ENCODE data around the gene FAT2. TPM values are rescaled to one million over a fixed set of nuclear protein-coding genes. Genes with fewer than 3 reads are reported as not detected.

Gene FAT2
- total and polyA plus RNA-seq, 2 donors (not counting 1 experiment from before 2014, with no cell fraction given): not detected

DNA sequence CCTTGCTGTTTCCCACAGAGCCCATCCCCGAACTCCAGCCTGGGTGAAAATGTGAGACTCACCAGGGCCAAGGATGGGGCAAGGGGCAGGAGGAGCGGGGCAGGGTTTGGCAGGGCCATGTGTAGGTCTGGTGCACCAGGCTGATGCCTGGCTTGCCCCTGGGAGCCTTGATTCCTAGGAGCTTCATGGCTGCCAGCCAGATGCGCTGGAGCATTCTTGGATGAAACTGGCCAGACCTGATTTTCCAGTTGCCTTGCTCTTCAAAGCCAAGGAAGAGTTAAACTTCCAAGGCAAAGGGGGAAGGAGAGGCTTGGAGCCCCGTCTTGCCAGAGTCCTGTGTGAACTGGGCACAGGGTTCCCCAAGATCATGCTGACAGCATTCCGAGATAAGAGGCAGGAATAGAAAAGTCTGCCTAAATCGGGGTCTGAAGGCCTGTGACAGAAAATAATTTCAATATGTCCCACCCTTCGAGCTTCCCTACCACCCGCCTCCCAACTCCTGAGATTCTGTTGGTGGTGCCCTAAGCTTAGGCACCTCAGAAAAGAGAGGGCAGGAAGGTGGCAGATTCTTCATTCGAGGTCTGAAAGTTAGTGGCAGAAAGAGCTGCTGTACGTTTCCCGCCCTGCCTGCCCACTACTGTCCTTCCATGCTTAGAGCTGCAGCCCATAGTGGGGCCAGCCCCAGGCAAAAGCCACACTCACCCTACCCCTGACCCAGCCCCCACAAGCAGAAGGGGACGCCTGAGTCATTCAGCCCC, 20.4 kb downstream of the FAT2 start:
- POLR2A ChIA-PET: no interaction called here
- no peak overlapping the region for H3K9ac ChIP-seq (ENCODE audit: low read length)
- H3K4me3 Mint-ChIP-seq: no peak overlapping the region
- H3K27ac ChIP-seq (ENCODE audit: low read length in 2 of 2): no peak overlapping the region
- no peaks in the 10 kb centered on the region for H3K27me3 ChIP-seq (replicated peaks in 1 of 4; ENCODE audit: control extremely low read depth in 1 of 4, control insufficient read depth in 3 of 4, insufficient read depth in 4 of 4, low read length in 3 of 4)
- no peak overlapping the region for H2AFZ ChIP-seq (ENCODE audit: insufficient read depth, low read depth, low read length, poor library complexity, severe bottlenecking)
- H3K9me3 ChIP-seq (ENCODE audit: control extremely low read depth in 1 of 3, control insufficient read depth in 2 of 3, insufficient read depth in 1 of 3, low read length in 2 of 3): peaks cover 0 to 5% (median 0%) of the 10 kb centered on the region in 3 donors
- DNase-seq (no peak), ATAC-seq (ENCODE audit: low read depth) (no peak)
- no peak overlapping the region for H3K27ac Mint-ChIP-seq
- no peaks in the 10 kb centered on the region for H4K20me1 ChIP-seq (ENCODE audit: control insufficient read depth, insufficient read depth, low read length, poor library complexity, severe bottlenecking)
- H3K9me3 Mint-ChIP-seq (ENCODE audit: insufficient read depth): no peaks in the 10 kb centered on the region
- WGBS (ENCODE audit: insufficient coverage): 94% methylated on average over 11 of the region's 12 CpGs
- no peaks in the 10 kb centered on the region for H3K79me2 ChIP-seq (ENCODE audit: control insufficient read depth, insufficient read depth, low read length)
- H3K4me2 ChIP-seq (replicated peaks; ENCODE audit: low read depth, low read length, poor library complexity, severe bottlenecking): peak overlapping the region; percentile 5
- peaks cover 17% of the 10 kb centered on the region for H3K4me1 Mint-ChIP-seq
- intact Hi-C loops (cut with micrococcal nuclease): no loop called here
- CTCF ChIA-PET: no interaction called here
- H3K4me1 ChIP-seq (ENCODE audit: control insufficient read depth in 2 of 2, insufficient read depth in 2 of 2, low read length in 2 of 2): peaks cover 10 to 15% of the 10 kb centered on the region in 2 donors
- no peaks in the 10 kb centered on the region for H3K27me3 Mint-ChIP-seq
- H3K36me3 ChIP-seq (replicated peaks in 1 of 2; ENCODE audit: control extremely low read depth in 1 of 2, control insufficient read depth in 1 of 2, extremely low read depth in 1 of 2, insufficient read depth in 2 of 2, low read length in 1 of 2): no peaks in the 10 kb centered on the region
- no peak overlapping the region for H3K4me3 ChIP-seq (ENCODE audit: control extremely low read depth in 1 of 5, extremely low read depth in 1 of 5, insufficient read depth in 1 of 5, low read depth in 2 of 5, low read length in 4 of 5)
- TF ChIP-seq EZH2 (IDR thresholded peaks at IDR 0.05; ENCODE audit: borderline replicate concordance, insufficient read depth, low read depth, low read length, poor library complexity, severe bottlenecking): no peak
- TF ChIP-seq, protein P1, sequence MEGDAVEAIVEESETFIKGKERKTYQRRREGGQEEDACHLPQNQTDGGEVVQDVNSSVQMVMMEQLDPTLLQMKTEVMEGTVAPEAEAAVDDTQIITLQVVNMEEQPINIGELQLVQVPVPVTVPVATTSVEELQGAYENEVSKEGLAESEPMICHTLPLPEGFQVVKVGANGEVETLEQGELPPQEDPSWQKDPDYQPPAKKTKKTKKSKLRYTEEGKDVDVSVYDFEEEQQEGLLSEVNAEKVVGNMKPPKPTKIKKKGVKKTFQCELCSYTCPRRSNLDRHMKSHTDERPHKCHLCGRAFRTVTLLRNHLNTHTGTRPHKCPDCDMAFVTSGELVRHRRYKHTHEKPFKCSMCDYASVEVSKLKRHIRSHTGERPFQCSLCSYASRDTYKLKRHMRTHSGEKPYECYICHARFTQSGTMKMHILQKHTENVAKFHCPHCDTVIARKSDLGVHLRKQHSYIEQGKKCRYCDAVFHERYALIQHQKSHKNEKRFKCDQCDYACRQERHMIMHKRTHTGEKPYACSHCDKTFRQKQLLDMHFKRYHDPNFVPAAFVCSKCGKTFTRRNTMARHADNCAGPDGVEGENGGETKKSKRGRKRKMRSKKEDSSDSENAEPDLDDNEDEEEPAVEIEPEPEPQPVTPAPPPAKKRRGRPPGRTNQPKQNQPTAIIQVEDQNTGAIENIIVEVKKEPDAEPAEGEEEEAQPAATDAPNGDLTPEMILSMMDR (IDR thresholded peaks at IDR 0.05): no peak

GRCh38 chr5:151570058-151570457, 21.1 kb downstream of the FAT2 start:
- ATAC-seq (ENCODE audit: low read depth): no peak

More at GRCh38 chr5:151570058-151570457, 21.1 kb downstream of the FAT2 start:
- Mint-ChIP-seq H3K27ac (no peak overlapping the region), H3K9me3 (ENCODE audit: insufficient read depth) (no peaks in the 10 kb centered on the region), H3K4me1 (peaks cover 17% of the 10 kb centered on the region), H3K27me3 (no peaks in the 10 kb centered on the region), H3K4me3 (no peak overlapping the region)
- peaks cover 0 to 5% (median 0%) of the 10 kb centered on the region in 3 donors for H3K9me3 ChIP-seq (ENCODE audit: control extremely low read depth in 1 of 3, control insufficient read depth in 2 of 3, insufficient read depth in 1 of 3, low read length in 2 of 3)
- no peak overlapping the region for H3K9ac ChIP-seq (ENCODE audit: low read length)
- no peaks in the 10 kb centered on the region for H3K36me3 ChIP-seq (replicated peaks in 1 of 2; ENCODE audit: control extremely low read depth in 1 of 2, control insufficient read depth in 1 of 2, extremely low read depth in 1 of 2, insufficient read depth in 2 of 2, low read length in 1 of 2)
- H2AFZ ChIP-seq (ENCODE audit: insufficient read depth, low read depth, low read length, poor library complexity, severe bottlenecking): no peak overlapping the region
- POLR2A ChIA-PET: no interaction called here
- no peaks in the 10 kb centered on the region for H3K79me2 ChIP-seq (ENCODE audit: control insufficient read depth, insufficient read depth, low read length)
- no peaks in the 10 kb centered on the region for H4K20me1 ChIP-seq (ENCODE audit: control insufficient read depth, insufficient read depth, low read length, poor library complexity, severe bottlenecking)
- H3K4me2 ChIP-seq (replicated peaks; ENCODE audit: low read depth, low read length, poor library complexity, severe bottlenecking): no peak overlapping the region
- WGBS (ENCODE audit: insufficient coverage): 94% methylated on average over 2 of the region's 2 CpGs
- no peak overlapping the region for H3K4me3 ChIP-seq (ENCODE audit: control extremely low read depth in 1 of 5, extremely low read depth in 1 of 5, insufficient read depth in 1 of 5, low read depth in 2 of 5, low read length in 4 of 5)
- TF ChIP-seq EZH2 (IDR thresholded peaks at IDR 0.05; ENCODE audit: borderline replicate concordance, insufficient read depth, low read depth, low read length, poor library complexity, severe bottlenecking): no peak
- TF ChIP-seq, protein P1 (IDR thresholded peaks at IDR 0.05): no peak
- H3K27ac ChIP-seq (ENCODE audit: low read length in 2 of 2): no peak overlapping the region
- CTCF ChIA-PET: no interaction called here
- no peaks in the 10 kb centered on the region for H3K27me3 ChIP-seq (replicated peaks in 1 of 4; ENCODE audit: control extremely low read depth in 1 of 4, control insufficient read depth in 3 of 4, insufficient read depth in 4 of 4, low read length in 3 of 4)
- peaks cover 10 to 15% of the 10 kb centered on the region in 2 donors for H3K4me1 ChIP-seq (ENCODE audit: control insufficient read depth in 2 of 2, insufficient read depth in 2 of 2, low read length in 2 of 2)
- intact Hi-C loops (cut with micrococcal nuclease): no loop called here
- DNase-seq: no peak
